ENCODE data around the gene INPP5A. TPM values are rescaled to one million over a fixed set of nuclear protein-coding genes. Genes with fewer than 3 reads are reported as not detected.

INPP5A gene
- total RNA-seq, 1 donor from 2014 or later, result 36.3 TPM

- no peak for DNase-seq
- H3K27ac Mint-ChIP-seq (ENCODE audit: unreplicated experiment), result no peak overlapping the region
- TF ChIP-seq CTCF (IDR thresholded peaks at IDR 0.05; ENCODE audit: partially characterized antibody, unreplicated experiment), result no peak
- peaks cover 12% of the 10 kb centered on the region for H3K9me3 Mint-ChIP-seq (ENCODE audit: unreplicated experiment)
- peaks cover 20% of the 10 kb centered on the region for H3K4me1 Mint-ChIP-seq (ENCODE audit: low read depth, unreplicated experiment)
- H3K4me3 Mint-ChIP-seq (ENCODE audit: unreplicated experiment), result peak overlapping the region; percentile 12
- H3K27me3 Mint-ChIP-seq (ENCODE audit: unreplicated experiment), result peaks cover 6% of the 10 kb centered on the region
- peaks cover 15% of the 10 kb centered on the region for H3K36me3 Mint-ChIP-seq (ENCODE audit: unreplicated experiment)
Measured at GRCh38 chr10:132565516-132566209, 28.1 kb downstream of the INPP5A start.

GRCh38 chr10:132566892-132567291, 29.3 kb downstream of the INPP5A start:
- no peak for DNase-seq
- Mint-ChIP-seq H3K27ac (ENCODE audit: unreplicated experiment) (no peak overlapping the region), H3K36me3 (ENCODE audit: unreplicated experiment) (peaks cover 6% of the 10 kb centered on the region), H3K27me3 (ENCODE audit: unreplicated experiment) (peaks cover 6% of the 10 kb centered on the region), H3K4me1 (ENCODE audit: low read depth, unreplicated experiment) (peaks cover 16% of the 10 kb centered on the region), H3K9me3 (ENCODE audit: unreplicated experiment) (peaks cover 12% of the 10 kb centered on the region), H3K4me3 (ENCODE audit: unreplicated experiment) (no peak overlapping the region)
- TF ChIP-seq CTCF (IDR thresholded peaks at IDR 0.05; ENCODE audit: partially characterized antibody, unreplicated experiment), result no peak

- DNase-seq, result no peak
- no peak overlapping the region for H3K4me3 Mint-ChIP-seq (ENCODE audit: unreplicated experiment)
- H3K36me3 Mint-ChIP-seq (ENCODE audit: unreplicated experiment), result no peaks in the 10 kb centered on the region
- peaks cover 13% of the 10 kb centered on the region for H3K4me1 Mint-ChIP-seq (ENCODE audit: low read depth, unreplicated experiment)
- H3K27me3 Mint-ChIP-seq (ENCODE audit: unreplicated experiment), result peaks cover 3% of the 10 kb centered on the region
- peaks cover 8% of the 10 kb centered on the region for H3K9me3 Mint-ChIP-seq (ENCODE audit: unreplicated experiment)
- no peak overlapping the region for H3K27ac Mint-ChIP-seq (ENCODE audit: unreplicated experiment)
- no peak for TF ChIP-seq CTCF (IDR thresholded peaks at IDR 0.05; ENCODE audit: partially characterized antibody, unreplicated experiment)
Measured at GRCh38 chr10:132570265-132570664, 32.7 kb downstream of the INPP5A start.

- Mint-ChIP-seq H3K36me3 (ENCODE audit: unreplicated experiment) (no peaks in the 10 kb centered on the region), H3K4me1 (ENCODE audit: low read depth, unreplicated experiment) (peaks cover 12% of the 10 kb centered on the region), H3K27ac (ENCODE audit: unreplicated experiment) (no peak overlapping the region), H3K27me3 (ENCODE audit: unreplicated experiment) (peaks cover 3% of the 10 kb centered on the region), H3K4me3 (ENCODE audit: unreplicated experiment) (no peak overlapping the region), H3K9me3 (ENCODE audit: unreplicated experiment) (peaks cover 8% of the 10 kb centered on the region)
- DNase-seq, result peak; percentile 13
- no peak for TF ChIP-seq CTCF (IDR thresholded peaks at IDR 0.05; ENCODE audit: partially characterized antibody, unreplicated experiment)
Measured at GRCh38 chr10:132570771-132571649, 33.4 kb downstream of the INPP5A start.
